Measurements from ENCODE around the gene CFAP119.

Gene CFAP119

GRCh38 chr16:30773826-30774225 lies 12.0 kb upstream of the CFAP119 start:
- TF ChIP-seq, protein P1, sequence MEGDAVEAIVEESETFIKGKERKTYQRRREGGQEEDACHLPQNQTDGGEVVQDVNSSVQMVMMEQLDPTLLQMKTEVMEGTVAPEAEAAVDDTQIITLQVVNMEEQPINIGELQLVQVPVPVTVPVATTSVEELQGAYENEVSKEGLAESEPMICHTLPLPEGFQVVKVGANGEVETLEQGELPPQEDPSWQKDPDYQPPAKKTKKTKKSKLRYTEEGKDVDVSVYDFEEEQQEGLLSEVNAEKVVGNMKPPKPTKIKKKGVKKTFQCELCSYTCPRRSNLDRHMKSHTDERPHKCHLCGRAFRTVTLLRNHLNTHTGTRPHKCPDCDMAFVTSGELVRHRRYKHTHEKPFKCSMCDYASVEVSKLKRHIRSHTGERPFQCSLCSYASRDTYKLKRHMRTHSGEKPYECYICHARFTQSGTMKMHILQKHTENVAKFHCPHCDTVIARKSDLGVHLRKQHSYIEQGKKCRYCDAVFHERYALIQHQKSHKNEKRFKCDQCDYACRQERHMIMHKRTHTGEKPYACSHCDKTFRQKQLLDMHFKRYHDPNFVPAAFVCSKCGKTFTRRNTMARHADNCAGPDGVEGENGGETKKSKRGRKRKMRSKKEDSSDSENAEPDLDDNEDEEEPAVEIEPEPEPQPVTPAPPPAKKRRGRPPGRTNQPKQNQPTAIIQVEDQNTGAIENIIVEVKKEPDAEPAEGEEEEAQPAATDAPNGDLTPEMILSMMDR (IDR thresholded peaks at IDR 0.05; ENCODE audit: extremely low read depth, missing control alignments) = no peak
- DNase-seq (ENCODE audit: low spot score) = no peak

- no peak for DNase-seq (ENCODE audit: low spot score)
- TF ChIP-seq, protein P1 (IDR thresholded peaks at IDR 0.05; ENCODE audit: extremely low read depth, missing control alignments) = no peak
Observed at GRCh38 chr16:30771726-30772125, 9.9 kb upstream of the CFAP119 start.

- TF ChIP-seq, protein P1 (IDR thresholded peaks at IDR 0.05; ENCODE audit: extremely low read depth, missing control alignments) = no peak
- no peak for DNase-seq (ENCODE audit: low spot score)
Observed at GRCh38 chr16:30769379-30770089, 7.7 kb upstream of the CFAP119 start.

GRCh38 chr16:30768583-30769181 lies 6.8 kb upstream of the CFAP119 start:
- TF ChIP-seq, protein P1 (IDR thresholded peaks at IDR 0.05; ENCODE audit: extremely low read depth, missing control alignments) = no peak
- no peak for DNase-seq (ENCODE audit: low spot score)

- DNase-seq (ENCODE audit: low spot score) = no peak
- TF ChIP-seq, protein P1 (IDR thresholded peaks at IDR 0.05; ENCODE audit: extremely low read depth, missing control alignments) = no peak
Observed at GRCh38 chr16:30767767-30768465, 6.1 kb upstream of the CFAP119 start.

DNA sequence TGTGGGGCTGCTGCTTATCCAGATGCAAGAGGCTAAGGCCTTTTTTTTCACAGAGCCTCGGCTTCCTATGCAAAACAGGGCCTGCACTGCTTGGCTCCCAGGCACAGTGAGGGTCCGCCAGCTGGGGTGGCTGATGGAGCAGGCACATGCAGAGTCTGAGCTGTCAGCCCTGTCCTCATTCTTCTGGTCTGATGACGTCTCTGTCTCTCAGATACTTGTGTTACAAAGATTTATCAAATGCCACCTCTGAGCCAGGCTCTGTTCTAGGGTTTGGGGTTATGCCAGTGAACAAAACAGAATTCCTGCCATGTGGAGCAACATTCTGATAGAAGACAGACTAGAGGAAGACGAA lies 5.0 kb upstream of the CFAP119 start:
- DNase-seq (ENCODE audit: low spot score) = no peak
- TF ChIP-seq, protein P1 (IDR thresholded peaks at IDR 0.05; ENCODE audit: extremely low read depth, missing control alignments) = no peak
